K562 (cell line): ENCODE results near the gene CACNA1C. TPM values are rescaled to one million over a fixed set of nuclear protein-coding genes. Genes with fewer than 3 reads are reported as not detected.

Experiments used
- ATAC-seq: fragments of 200-7000 bp; cut with Tn5 transposase; 3 replicates; pipeline ENCODE4 v1.9.1; 2020; ENCODE audit warnings: moderate library complexity
- BruUV-seq: library from RNA; stranded (reverse); fragments of 400-500 nt; replicated peaks from 2 replicates; lab custom pipeline; 2021; lab: Mats Ljungman, UMichigan
- CTCF ChIA-PET: fragments of 300-600 bp; formaldehyde crosslinking; extraction: SDS; loops from one replicate; lab custom pipeline; 2021; ENCODE audit warnings: low intra/inter-chr PET ratio; lab: Yijun Ruan, JAX
- POLR2A ChIA-PET: fragments of 300-600, 350-650 bp; sonication (Branson Sonifier 250); formaldehyde crosslinking; extraction: SDS; loops from one replicate; lab custom pipeline; 2021; ENCODE audit warnings: antibody characterized with exemption, inconsistent platforms; lab: Yijun Ruan, JAX
- DNase-seq, 4 experiments: peaks; one replicate each; pipeline versions ENCODE4 v3.0.0 to v3.0.0-alpha.2; 2011 to 2018; ENCODE audit warnings: low spot score in 3 of 4, mixed read lengths in 3 of 4; ENCODE audit errors: extremely low read depth in 1 of 4
- FAIRE-seq: peaks from 2 replicates; lab custom pipeline; 2011; peaks lifted over from hg19 to GRCh38; lab: Jason Lieb, UNC
- H2AFZ ChIP-seq: 2 replicates; pipeline ENCODE4 v1.6.0; 2011; ENCODE audit warnings: low read depth, low read length, control low read depth, inconsistent platforms
- H3K27ac ChIP-seq: fragments of 200-600 bp; 3 replicates; pipeline ENCODE4 v1.8.0; 2011; ENCODE audit warnings: low read depth, mild to moderate bottlenecking, control low read depth, inconsistent platforms, low read length, moderate library complexity, mixed read lengths; ENCODE audit errors: extremely low read depth
- H3K27me3 ChIP-seq, 2 experiments: fragments of 300-600 bp in 1 of 2; 2 replicates in 1 of 2; 3 replicates in 1 of 2; pipeline versions ENCODE4 v1.6.0 to v1.8.0; 2011; ENCODE audit warnings: inconsistent platforms in 2 of 2, low read length in 2 of 2, mild to moderate bottlenecking in 1 of 2, mixed read lengths in 1 of 2, moderate library complexity in 1 of 2; ENCODE audit not compliant: control insufficient read depth in 2 of 2, insufficient read depth in 2 of 2
- H3K36me3 ChIP-seq: fragments of 300-600 bp; 3 replicates; pipeline ENCODE4 v1.8.0; 2011; ENCODE audit warnings: mild to moderate bottlenecking, low read length, inconsistent platforms; ENCODE audit not compliant: control insufficient read depth, insufficient read depth
- H3K4me1 ChIP-seq, 2 experiments: fragments of 200-600 bp in 1 of 2; replicated peaks in 1 of 2; 2 replicates in 1 of 2; 3 replicates in 1 of 2; pipeline versions ENCODE4 v1.5.1 to v1.8.0; 2011; ENCODE audit warnings: inconsistent platforms in 2 of 2, low read length in 2 of 2, mild to moderate bottlenecking in 1 of 2, mixed read lengths in 1 of 2, moderate library complexity in 1 of 2; ENCODE audit not compliant: control insufficient read depth in 2 of 2, insufficient read depth in 2 of 2
- H3K4me2 ChIP-seq: 2 replicates; pipeline ENCODE4 v1.6.1; 2011; ENCODE audit warnings: low read length, control low read depth, inconsistent platforms, mixed read lengths; ENCODE audit not compliant: insufficient read depth
- H3K4me3 ChIP-seq: fragments of 200-600 bp; sonication (generic), shearing (Covaris generic); 2 replicates; pipeline ENCODE4 v1.5.1; 2016; ENCODE audit warnings: control low read depth, inconsistent platforms
- H3K79me2 ChIP-seq: fragments of 200-600 bp; 3 replicates; pipeline ENCODE4 v1.8.0; 2011; ENCODE audit warnings: low read length, inconsistent platforms; ENCODE audit not compliant: control insufficient read depth, insufficient read depth
- H3K9ac ChIP-seq, 2 experiments: 2 replicates each; pipeline versions ENCODE4 v1.6.0 to v1.6.1; 2011; ENCODE audit warnings: low read depth in 2 of 2, low read length in 2 of 2, control low read depth in 1 of 2, inconsistent platforms in 1 of 2, mild to moderate bottlenecking in 1 of 2, mixed read lengths in 1 of 2; ENCODE audit not compliant: insufficient read depth in 1 of 2
- H3K9me1 ChIP-seq: one replicate; pipeline ENCODE4 v1.6.0; 2011; ENCODE audit warnings: inconsistent platforms, mild to moderate bottlenecking, low read length, moderate library complexity; ENCODE audit not compliant: control insufficient read depth, insufficient read depth
- H3K9me3 ChIP-seq: replicated peaks from 2 replicates; pipeline ENCODE4 v1.5.1; 2011; ENCODE audit warnings: low read depth, low read length, inconsistent platforms; ENCODE audit not compliant: control insufficient read depth, insufficient read depth
- H4K20me1 ChIP-seq: replicated peaks from 2 replicates; pipeline ENCODE4 v1.6.1; 2011; ENCODE audit warnings: low read length, inconsistent platforms, mixed read lengths; ENCODE audit not compliant: control insufficient read depth, insufficient read depth
- C11orf30 ChIP-seq: fragments of 450-650 bp; IDR thresholded peaks from 2 replicates; pipeline ENCODE4 v1.6.1; 2016; ENCODE audit warnings: low read depth, mild to moderate bottlenecking
- E2F3 ChIP-seq: fragments of 250-450 bp; sonication (Bioruptor Pico); IDR thresholded peaks from 2 replicates; pipeline ENCODE4 v1.4.0; 2020; ENCODE audit warnings: mild to moderate bottlenecking
- FOXA1 ChIP-seq: fragments of 450-650 bp; IDR thresholded peaks from 2 replicates; pipeline ENCODE4 v1.6.1; 2016; ENCODE audit warnings: mild to moderate bottlenecking, borderline replicate concordance
- FOXJ2 ChIP-seq: fragments of 200-800 bp; sonication (Bioruptor generic); IDR thresholded peaks from 2 replicates; pipeline ENCODE4 v1.6.1; 2016; ENCODE audit warnings: missing genetic modification characterization, missing compliant biosample characterization
- IFI16 ChIP-seq: fragments of 250-450 bp; sonication (Bioruptor Pico); IDR thresholded peaks from 2 replicates; pipeline ENCODE4 v2.1.2; 2022; ENCODE audit warnings: mild to moderate bottlenecking, inconsistent platforms
- MAFK ChIP-seq: IDR thresholded peaks from 2 replicates; pipeline ENCODE4 v1.6.1; 2011; ENCODE audit warnings: low read length, improper control_type of control experiment
- NCOR1 ChIP-seq: fragments of 450-650 bp; IDR thresholded peaks from 2 replicates; pipeline ENCODE4 v1.6.1; 2016; ENCODE audit warnings: mild to moderate bottlenecking, moderate library complexity
- NEUROD1 ChIP-seq: fragments of 150-350 bp; IDR thresholded peaks from 2 replicates; pipeline ENCODE4 v1.6.1; 2014; ENCODE audit warnings: borderline replicate concordance, low read length, low read depth; ENCODE audit not compliant: partially characterized antibody
- RBFOX2 ChIP-seq: fragments of 200-400 bp; formaldehyde crosslinking; IDR thresholded peaks from 2 replicates; pipeline ENCODE4 v1.6.1; 2017; ENCODE audit warnings: low read depth, mild to moderate bottlenecking, low read length, moderate library complexity
- SAP30 ChIP-seq: fragments of 200-600 bp; sonication (generic); IDR thresholded peaks from 2 replicates; pipeline ENCODE4 v1.6.1; 2012; ENCODE audit warnings: borderline replicate concordance, low read depth, mild to moderate bottlenecking, moderate library complexity, low read length, control low read depth, inconsistent platforms; ENCODE audit not compliant: insufficient read depth, poor library complexity, severe bottlenecking
- SLC30A9 ChIP-seq: fragments of 250-450 bp; sonication (Bioruptor Pico); IDR thresholded peaks from 2 replicates; pipeline ENCODE4 v1.8.0; 2022; ENCODE audit warnings: mild to moderate bottlenecking, moderate library complexity
- ZC3H11A ChIP-seq: IDR thresholded peaks from 2 replicates; pipeline ENCODE4 v1.6.1; 2012; ENCODE audit warnings: low read depth, low read length, improper control_type of control experiment
- ZC3H8 ChIP-seq: fragments of 450-650 bp; IDR thresholded peaks from 2 replicates; pipeline ENCODE4 v1.6.1; 2017
- ZNF224 ChIP-seq: sonication (generic); formaldehyde crosslinking; IDR thresholded peaks from 2 replicates; pipeline ENCODE4 v1.8.0; 2022; ENCODE audit warnings: mild to moderate bottlenecking, missing genetic modification reagents
- WGBS: fragments of 100-300 bp; shearing (Covaris generic); methylation state at CpG from one replicate; pipeline ENCODE4 v1.1.6; 2016; ENCODE audit warnings: low coverage, mixed read lengths; ENCODE audit not compliant: insufficient coverage; ENCODE audit errors: missing lambda C conversion rate; 5-methylcytosine and 5-hydroxymethylcytosine counted together
- in situ Hi-C: fragments of 300-500 bp; cut with MboI; formaldehyde crosslinking; loops from 4 replicates; pipeline ENCODE4 v1.15.0; 2018; ENCODE audit warnings: inconsistent platforms, mixed read lengths
- intact Hi-C: fragments of 100-400 bp; cut with micrococcal nuclease; formaldehyde crosslinking; loops from 2 replicates; pipeline ENCODE4 v1.14.2; 2022
- polyA plus RNA-seq, 8 experiments: library from polyadenylated mRNA; depleted of rRNA in 4 of 8; stranded (reverse) in 5 of 8; unstranded in 3 of 8; fragments of >200 nt; fragmentation: Nextera tagmentation in 2 of 8; fragmentation: Illumina TruSeq in 1 of 8; extraction: Ambion mirVana in 2 of 8; extraction: Trizol in 1 of 8; gene quantifications; 2 replicates each; pipeline versions ENCODE4 v1.2.1 to v1.2.3, GENCODE V29; 2011 to 2014; ENCODE audit warnings: inconsistent platforms in 1 of 8, missing spikeins in 1 of 8
- total RNA-seq, 7 experiments: library from RNA; depleted of rRNA in 6 of 7; stranded (reverse); fragments of >200 nt in 6 of 7; fragmentation: Illumina TruSeq in 2 of 7; extraction: Trizol in 2 of 7; gene quantifications; 2 replicates each; pipeline versions ENCODE4 v1.2.1 to v1.2.3, GENCODE V29; 2011 to 2021; ENCODE audit warnings: low replicate concordance in 1 of 7
- TF ChIP-seq, protein P1 (sequence below): fragments of 450-650 bp; formaldehyde crosslinking; IDR thresholded peaks from 2 replicates; pipeline ENCODE4 v1.4.0; 2020; ENCODE audit warnings: mild to moderate bottlenecking, moderate library complexity

The CACNA1C gene
- total and polyA plus RNA-seq, 9 of the 15 experiments (the other 6 are each of a cell fraction or from before 2014, with no cell fraction given): not detected

- Histone ChIP-seq H2AFZ (no peak overlapping the region), H3K9ac (no peak overlapping the region), H4K20me1 (no peaks in the 10 kb centered on the region), H3K79me2 (no peaks in the 10 kb centered on the region), H3K9me3 (no peaks in the 10 kb centered on the region), H3K36me3 (no peaks in the 10 kb centered on the region), H3K27me3 (peaks cover 8 to 23% of the 10 kb centered on the region in 2 experiments; a peak in 4 of 5 replicates), H3K4me3 (no peak overlapping the region), H3K4me2 (no peak overlapping the region), H3K4me1 (peaks cover 0 to 11% of the 10 kb centered on the region in 2 experiments; a peak in 2 of 5 replicates), H3K27ac (no peak overlapping the region), H3K9me1 (no peaks in the 10 kb centered on the region)
- intact Hi-C loops (no loop called here), in situ Hi-C loops (no loop called here)
- no TSS peak for BruUV-seq
- no peak for TF ChIP-seq SAP30
- TF ChIP-seq FOXJ2 (tag): no peak
- TF ChIP-seq FOXA1: no peak
- no peak for TF ChIP-seq ZC3H8
- TF ChIP-seq IFI16: no peak
- no peak for TF ChIP-seq NEUROD1
- TF ChIP-seq ZNF224 (CRISPR knock-in tag): no peak
- TF ChIP-seq ZC3H11A: no peak
- TF ChIP-seq E2F3 (CRISPR knock-in tag): no peak
- TF ChIP-seq RBFOX2: no peak
- TF ChIP-seq NCOR1: no peak
- TF ChIP-seq, protein P1, sequence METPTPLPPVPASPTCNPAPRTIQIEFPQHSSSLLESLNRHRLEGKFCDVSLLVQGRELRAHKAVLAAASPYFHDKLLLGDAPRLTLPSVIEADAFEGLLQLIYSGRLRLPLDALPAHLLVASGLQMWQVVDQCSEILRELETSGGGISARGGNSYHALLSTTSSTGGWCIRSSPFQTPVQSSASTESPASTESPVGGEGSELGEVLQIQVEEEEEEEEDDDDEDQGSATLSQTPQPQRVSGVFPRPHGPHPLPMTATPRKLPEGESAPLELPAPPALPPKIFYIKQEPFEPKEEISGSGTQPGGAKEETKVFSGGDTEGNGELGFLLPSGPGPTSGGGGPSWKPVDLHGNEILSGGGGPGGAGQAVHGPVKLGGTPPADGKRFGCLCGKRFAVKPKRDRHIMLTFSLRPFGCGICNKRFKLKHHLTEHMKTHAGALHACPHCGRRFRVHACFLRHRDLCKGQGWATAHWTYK (CRISPR knock-in tag): no peak
- no peak for TF ChIP-seq MAFK
- no peak for TF ChIP-seq SLC30A9 (CRISPR knock-in tag)
- TF ChIP-seq C11orf30: no peak
- FAIRE-seq (no peak), DNase-seq (no peak), ATAC-seq (no peak)
- WGBS: 14% methylated on average over 13 of the region's 14 CpGs
- ChIA-PET CTCF (interaction anchor here (0.6 kb wide), 1 partner anchor 355 kb away, joined by 4 read pairs; no protein-coding TSS in a partner anchor), POLR2A (no interaction called here)
Observed at GRCh38 chr12:2690348-2691005, 637.7 kb downstream of the CACNA1C start.
